ENCODE measurements around the gene PLIN3. TPM values are rescaled to one million over a fixed set of nuclear protein-coding genes. Genes with fewer than 3 reads are reported as not detected.

PLIN3 gene
- total and polyA plus RNA-seq, 2 experiments from 2014 or later = 97.8 to 118 TPM

GRCh38 chr19:4873930-4874329 lies 6.5 kb upstream of the PLIN3 start:
- Histone ChIP-seq H3K36me3 (replicated peaks; ENCODE audit: insufficient read depth, low read depth) (no peaks in the 10 kb centered on the region), H2AFZ (no peak overlapping the region), H3K4me3 (no peak overlapping the region), H3K9me2 (replicated peaks; ENCODE audit: insufficient read depth) (no peaks in the 10 kb centered on the region), H3K27me3 (no peaks in the 10 kb centered on the region), H3K9me3 (ENCODE audit: low read depth) (no peaks in the 10 kb centered on the region), H4K20me1 (ENCODE audit: insufficient read depth, poor library complexity, severe bottlenecking) (no peaks in the 10 kb centered on the region), H3K4me2 (no peak overlapping the region), H3K27ac (no peak overlapping the region), H3K79me2 (no peaks in the 10 kb centered on the region), H3K4me1 (ENCODE audit: insufficient read depth) (peaks cover 8% of the 10 kb centered on the region)
- TF ChIP-seq CTCF (IDR thresholded peaks at IDR 0.05; ENCODE audit: poor library complexity) = no peak
- 97% methylated on average over 3 of the region's 3 CpGs for WGBS (ENCODE audit: low lambda C conversion rate, missing lambda C conversion rate)
- no peak for DNase-seq (ENCODE audit: low spot score)

- no peaks in the 10 kb centered on the region for H4K20me1 ChIP-seq (ENCODE audit: insufficient read depth, poor library complexity, severe bottlenecking)
- WGBS (ENCODE audit: low lambda C conversion rate, missing lambda C conversion rate) = 76% methylated on average over 6 of the region's 6 CpGs
- H3K27ac ChIP-seq = no peak overlapping the region
- TF ChIP-seq EZH2 (IDR thresholded peaks at IDR 0.05; ENCODE audit: borderline replicate concordance) (no peak), EZH2phosphoT487 (IDR thresholded peaks at IDR 0.05; ENCODE audit: low read depth, severe bottlenecking, unreplicated experiment) (no peak), CTCF (IDR thresholded peaks at IDR 0.05; ENCODE audit: poor library complexity) (no peak)
- peaks cover 6% of the 10 kb centered on the region for H3K79me2 ChIP-seq
- no peaks in the 10 kb centered on the region for H3K9me3 ChIP-seq (ENCODE audit: low read depth)
- no peak for DNase-seq (ENCODE audit: low spot score)
- H3K4me3 ChIP-seq = no peak overlapping the region
- no peak overlapping the region for H2AFZ ChIP-seq
- H3K9me2 ChIP-seq (replicated peaks; ENCODE audit: insufficient read depth) = no peaks in the 10 kb centered on the region
- H3K4me1 ChIP-seq (ENCODE audit: insufficient read depth) = peaks cover 4% of the 10 kb centered on the region
- no peaks in the 10 kb centered on the region for H3K27me3 ChIP-seq
- no peaks in the 10 kb centered on the region for H3K36me3 ChIP-seq (replicated peaks; ENCODE audit: insufficient read depth, low read depth)
- no peak overlapping the region for H3K4me2 ChIP-seq
Measured at GRCh38 chr19:4871711-4872110, 4.2 kb upstream of the PLIN3 start.

- Histone ChIP-seq H4K20me1 (ENCODE audit: insufficient read depth, poor library complexity, severe bottlenecking) (no peaks in the 10 kb centered on the region), H3K9me3 (ENCODE audit: low read depth) (no peaks in the 10 kb centered on the region), H3K27me3 (no peaks in the 10 kb centered on the region), H3K36me3 (replicated peaks; ENCODE audit: insufficient read depth, low read depth) (no peaks in the 10 kb centered on the region), H2AFZ (no peak overlapping the region), H3K4me2 (no peak overlapping the region), H3K4me1 (ENCODE audit: insufficient read depth) (peaks cover 10% of the 10 kb centered on the region), H3K9me2 (replicated peaks; ENCODE audit: insufficient read depth) (no peaks in the 10 kb centered on the region), H3K27ac (peak overlapping the region; percentile 86), H3K4me3 (no peak overlapping the region), H3K79me2 (peaks cover 22% of the 10 kb centered on the region)
- TF ChIP-seq EZH2phosphoT487 (IDR thresholded peaks at IDR 0.05; ENCODE audit: low read depth, severe bottlenecking, unreplicated experiment) (no peak), EZH2 (IDR thresholded peaks at IDR 0.05; ENCODE audit: borderline replicate concordance) (no peak), CTCF (IDR thresholded peaks at IDR 0.05; ENCODE audit: poor library complexity) (no peak)
- WGBS (ENCODE audit: low lambda C conversion rate, missing lambda C conversion rate) = 64% methylated on average over 10 of the region's 10 CpGs
- peak; percentile 87 for DNase-seq (ENCODE audit: low spot score)
Measured at GRCh38 chr19:4870025-4870700, 2.7 kb upstream of the PLIN3 start.

All from hepatocyte (in vitro differentiated cells).